Caco-2 (cell line): ENCODE data around the gene ADISSP. TPM values are rescaled to one million over a fixed set of nuclear protein-coding genes. Genes with fewer than 3 reads are reported as not detected.

Source experiments
- BruUV-seq: library from RNA; stranded (reverse); fragments of 400-500 nt; replicated peaks from 2 replicates; lab custom pipeline; 2021; lab: Mats Ljungman, UMichigan
- CTCF ChIA-PET: fragments of 300-600 bp; sonication (Branson Sonifier 250); formaldehyde crosslinking; loops from one replicate; lab custom pipeline; 2022; ENCODE audit warnings: antibody characterized with exemption; lab: Charles Lee
- POLR2A ChIA-PET: fragments of 300-600 bp; sonication (Branson Sonifier 250); formaldehyde crosslinking; loops from one replicate; lab custom pipeline; 2022; ENCODE audit warnings: antibody characterized with exemption; lab: Charles Lee
- DNase-seq, 2 experiments: peaks; one replicate each; pipeline versions ENCODE4 v3.0.0 to v3.0.0-alpha.2; 2020 to 2022
- H3K27me3 ChIP-seq: replicated peaks from 2 replicates; pipeline ENCODE4 v1.6.0; 2011; ENCODE audit warnings: low read length; ENCODE audit not compliant: control insufficient read depth, insufficient read depth
- H3K36me3 ChIP-seq: 2 replicates; pipeline ENCODE4 v1.5.1; 2011; ENCODE audit warnings: low read length; ENCODE audit not compliant: control insufficient read depth, insufficient read depth
- H3K4me1 ChIP-seq: fragments of 250-450 bp; sonication (Bioruptor Pico); 2 replicates; pipeline ENCODE4 v1.5.1; 2020; ENCODE audit warnings: mild to moderate bottlenecking
- H3K4me3 ChIP-seq: 2 replicates; pipeline ENCODE4 v1.5.1; 2011; ENCODE audit warnings: low read depth, mild to moderate bottlenecking, control low read depth, low read length
- H3K9me3 ChIP-seq: fragments of 250-450 bp; sonication (Bioruptor Pico); 2 replicates; pipeline ENCODE4 v1.5.1; 2020; ENCODE audit warnings: mild to moderate bottlenecking, moderate library complexity
- H3K27ac Mint-ChIP-seq: one replicate; pipeline ENCODE4 v1.8.0; 2022; ENCODE audit warnings: mixed read lengths; ENCODE audit not compliant: unreplicated experiment
- H3K27me3 Mint-ChIP-seq: one replicate; pipeline ENCODE4 v1.8.0; 2022; ENCODE audit warnings: mixed read lengths; ENCODE audit not compliant: insufficient read depth, unreplicated experiment
- H3K36me3 Mint-ChIP-seq: one replicate; pipeline ENCODE4 v1.8.0; 2022; ENCODE audit warnings: mild to moderate bottlenecking, mixed read lengths; ENCODE audit not compliant: insufficient read depth, unreplicated experiment
- H3K4me1 Mint-ChIP-seq: one replicate; pipeline ENCODE4 v1.8.0; 2022; ENCODE audit warnings: low read depth, mixed read lengths; ENCODE audit not compliant: unreplicated experiment
- H3K4me3 Mint-ChIP-seq: one replicate; pipeline ENCODE4 v1.8.0; 2022; ENCODE audit warnings: mild to moderate bottlenecking, moderate library complexity, mixed read lengths; ENCODE audit not compliant: unreplicated experiment
- H3K9me3 Mint-ChIP-seq: one replicate; pipeline ENCODE4 v1.8.0; 2022; ENCODE audit warnings: mixed read lengths; ENCODE audit not compliant: unreplicated experiment
- intact Hi-C: fragments of 100-400 bp; cut with micrococcal nuclease; formaldehyde crosslinking; loops from one replicate; pipeline ENCODE4 v1.10.0; 2022; ENCODE audit not compliant: unreplicated experiment
- total RNA-seq: library from RNA; stranded (reverse); gene quantifications from 2 replicates; pipeline ENCODE4 v1.2.3, GENCODE V29; 2022
- TF ChIP-seq, protein P1 (sequence below), 2 experiments: fragments of 200-600 bp in 1 of 2; IDR thresholded peaks; 1 replicate in 1 of 2; 2 replicates in 1 of 2; pipeline versions ENCODE4 v1.5.1 to v1.8.0; 2011 to 2022; ENCODE audit warnings: antibody characterized with exemption in 1 of 2, control low read depth in 1 of 2, inconsistent platforms in 1 of 2, low read depth in 1 of 2, low read length in 1 of 2, mild to moderate bottlenecking in 1 of 2, moderate library complexity in 1 of 2; ENCODE audit not compliant: insufficient read depth in 1 of 2, severe bottlenecking in 1 of 2, unreplicated experiment in 1 of 2

ADISSP gene
- total RNA-seq, 1 experiment from 2014 or later: 56.1 TPM

DNA sequence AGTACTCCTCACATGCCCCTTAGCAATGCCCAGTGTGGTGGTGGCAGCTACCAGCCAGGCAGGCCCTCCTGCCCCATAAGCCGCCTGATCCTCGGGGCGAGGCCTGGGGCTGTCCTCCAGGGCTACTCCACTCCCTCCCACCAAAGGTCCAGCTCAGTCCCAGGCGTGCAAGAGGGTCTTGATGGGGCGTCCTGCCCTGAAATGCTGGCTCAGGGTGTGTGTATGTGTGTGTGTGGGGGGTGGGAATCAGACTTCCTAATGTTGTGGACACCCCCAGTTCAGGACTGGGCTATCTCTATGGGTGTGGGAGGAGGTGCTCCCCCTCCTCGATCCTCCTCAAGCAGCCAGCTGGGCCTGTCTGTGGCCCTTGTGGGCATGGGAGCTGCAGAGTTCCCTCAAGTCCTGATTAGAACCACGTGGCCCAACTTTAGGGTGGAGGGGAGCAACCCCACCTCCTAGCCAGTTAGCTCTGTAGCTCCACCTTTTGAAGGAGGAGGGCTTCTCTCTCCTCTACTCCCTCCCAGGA lies 27.6 kb downstream of the ADISSP start:
- Histone ChIP-seq H3K4me3 (no peak overlapping the region), H3K9me3 (no peaks in the 10 kb centered on the region), H3K36me3 (no peaks in the 10 kb centered on the region), H3K4me1 (peaks cover 8% of the 10 kb centered on the region), H3K27me3 (no peaks in the 10 kb centered on the region)
- TF ChIP-seq, protein P1, sequence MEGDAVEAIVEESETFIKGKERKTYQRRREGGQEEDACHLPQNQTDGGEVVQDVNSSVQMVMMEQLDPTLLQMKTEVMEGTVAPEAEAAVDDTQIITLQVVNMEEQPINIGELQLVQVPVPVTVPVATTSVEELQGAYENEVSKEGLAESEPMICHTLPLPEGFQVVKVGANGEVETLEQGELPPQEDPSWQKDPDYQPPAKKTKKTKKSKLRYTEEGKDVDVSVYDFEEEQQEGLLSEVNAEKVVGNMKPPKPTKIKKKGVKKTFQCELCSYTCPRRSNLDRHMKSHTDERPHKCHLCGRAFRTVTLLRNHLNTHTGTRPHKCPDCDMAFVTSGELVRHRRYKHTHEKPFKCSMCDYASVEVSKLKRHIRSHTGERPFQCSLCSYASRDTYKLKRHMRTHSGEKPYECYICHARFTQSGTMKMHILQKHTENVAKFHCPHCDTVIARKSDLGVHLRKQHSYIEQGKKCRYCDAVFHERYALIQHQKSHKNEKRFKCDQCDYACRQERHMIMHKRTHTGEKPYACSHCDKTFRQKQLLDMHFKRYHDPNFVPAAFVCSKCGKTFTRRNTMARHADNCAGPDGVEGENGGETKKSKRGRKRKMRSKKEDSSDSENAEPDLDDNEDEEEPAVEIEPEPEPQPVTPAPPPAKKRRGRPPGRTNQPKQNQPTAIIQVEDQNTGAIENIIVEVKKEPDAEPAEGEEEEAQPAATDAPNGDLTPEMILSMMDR (IDR thresholded peaks at IDR 0.05; ENCODE audit: insufficient read depth in 1 of 2, low read depth in 1 of 2, low read length in 1 of 2, severe bottlenecking in 1 of 2, unreplicated experiment in 1 of 2): no peak
- no peak for DNase-seq
- no peaks in the 10 kb centered on the region for H3K9me3 Mint-ChIP-seq
- H3K27me3 Mint-ChIP-seq: no peaks in the 10 kb centered on the region
- ChIA-PET POLR2A (no interaction called here), CTCF (interaction anchor here (1.5 kb wide), 1 partner anchor 10 kb away, joined by 5 read pairs; no protein-coding TSS in a partner anchor)
- no peak overlapping the region for H3K27ac Mint-ChIP-seq
- no peaks in the 10 kb centered on the region for H3K36me3 Mint-ChIP-seq
- intact Hi-C loops: no loop called here
- peaks cover 26% of the 10 kb centered on the region for H3K4me1 Mint-ChIP-seq
- H3K4me3 Mint-ChIP-seq: no peak overlapping the region
- no TSS peak for BruUV-seq

DNA sequence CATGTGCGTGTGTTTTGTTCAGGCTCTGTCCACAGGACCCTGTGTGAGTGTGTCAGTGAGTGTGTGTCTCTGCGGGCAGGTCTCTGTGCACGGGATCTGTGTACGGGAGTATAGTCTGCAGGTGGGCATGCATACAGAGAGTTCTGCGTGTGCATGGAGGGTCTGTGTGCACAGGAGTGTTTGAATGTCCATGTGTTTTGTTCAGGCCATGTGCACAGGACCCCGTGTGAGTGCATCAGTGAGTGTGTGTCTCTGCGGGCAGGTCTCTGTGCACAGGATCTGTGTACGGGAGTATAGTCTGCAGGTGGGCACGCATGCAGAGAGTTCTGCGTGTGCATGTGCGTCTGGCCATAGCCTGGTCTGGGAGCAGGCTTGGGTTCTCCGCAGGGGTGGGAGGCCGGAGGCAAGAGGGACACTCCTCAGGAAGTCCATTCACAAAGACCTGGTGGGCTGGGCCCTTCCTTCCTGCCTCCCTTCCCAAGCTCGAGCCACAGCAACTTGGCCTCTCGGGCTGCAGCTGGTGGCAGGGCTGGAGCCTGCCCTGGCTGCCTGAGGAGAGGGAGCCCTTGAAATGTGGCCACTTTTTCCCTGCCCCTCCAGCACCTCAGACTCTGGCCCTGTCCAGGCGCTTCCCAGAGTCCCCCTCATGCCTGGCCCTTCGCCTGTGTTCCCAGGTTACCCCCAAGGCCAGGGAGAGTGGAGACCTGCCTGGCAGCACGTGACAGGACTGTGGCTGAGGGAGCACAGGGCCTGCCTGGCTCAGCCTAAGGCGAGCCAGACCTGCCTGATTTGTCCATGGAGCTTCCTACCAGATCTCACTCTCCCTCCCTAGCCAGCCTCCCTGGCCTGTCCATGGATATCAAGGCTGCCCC lies 28.3 kb downstream of the ADISSP start:
- no peak overlapping the region for H3K4me3 ChIP-seq
- CTCF ChIA-PET: interaction anchor here (0.6 to 1.5 kb wide), 3 partner anchors 10 to 260 kb away, joined by 3 to 7 read pairs (median 5); no protein-coding TSS in a partner anchor
- no peak overlapping the region for H3K4me3 Mint-ChIP-seq

More for the DNA sequence above, 28.3 kb downstream of the ADISSP start:
- Mint-ChIP-seq H3K36me3 (no peaks in the 10 kb centered on the region), H3K27ac (no peak overlapping the region), H3K9me3 (no peaks in the 10 kb centered on the region), H3K4me1 (peaks cover 20% of the 10 kb centered on the region), H3K27me3 (no peaks in the 10 kb centered on the region)
- Histone ChIP-seq H3K9me3 (no peaks in the 10 kb centered on the region), H3K36me3 (no peaks in the 10 kb centered on the region), H3K27me3 (no peaks in the 10 kb centered on the region), H3K4me1 (peaks cover 8% of the 10 kb centered on the region)
- POLR2A ChIA-PET: no interaction called here
- DNase-seq: no peak
- TF ChIP-seq, protein P1 (IDR thresholded peaks at IDR 0.05; ENCODE audit: insufficient read depth in 1 of 2, low read depth in 1 of 2, low read length in 1 of 2, severe bottlenecking in 1 of 2, unreplicated experiment in 1 of 2): no peak
- intact Hi-C loops: no loop called here
- no TSS peak for BruUV-seq
